Measurements from ENCODE around the gene ICAM5. TPM values are rescaled to one million over a fixed set of nuclear protein-coding genes. Genes with fewer than 3 reads are reported as not detected.

ICAM5 gene
- total RNA-seq, 1 experiment from 2014 or later: 1.6 TPM

DNA sequence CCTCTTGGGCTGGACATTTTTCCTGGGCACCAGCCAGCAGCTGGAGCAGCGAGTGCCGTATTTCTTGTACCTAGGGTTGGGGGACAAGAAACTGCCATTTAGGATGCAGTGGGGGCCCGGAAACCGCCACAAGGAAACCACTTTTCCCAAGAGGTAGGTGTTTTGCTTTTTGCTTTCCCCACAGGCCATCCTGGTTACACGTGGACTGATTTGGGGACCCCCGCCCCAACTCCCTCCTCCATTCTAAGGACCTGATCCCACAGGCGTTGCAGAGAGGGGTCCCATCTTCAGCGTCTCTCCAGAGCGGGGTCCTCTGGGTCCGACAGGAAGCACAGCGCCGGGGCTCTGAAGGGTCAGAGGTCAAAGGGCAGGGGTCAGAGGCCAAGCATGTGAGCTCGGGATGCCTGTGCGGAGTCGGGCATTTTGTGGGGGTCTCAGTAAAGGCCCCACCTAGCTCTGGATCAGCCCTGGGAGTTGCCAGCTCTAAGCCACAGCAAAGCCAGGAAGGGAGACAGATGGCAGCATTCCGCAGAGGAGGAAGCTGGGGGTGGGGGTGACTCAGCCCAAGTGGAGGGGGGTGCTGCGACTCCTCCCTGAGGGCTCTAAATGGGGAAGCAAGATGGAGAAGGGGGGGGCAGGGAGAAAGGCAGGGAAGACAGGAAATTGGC is 15.5 kb downstream of the ICAM5 start:
- no peaks in the 10 kb centered on the region for H3K79me1 ChIP-seq (ENCODE audit: insufficient read depth, low read depth, low read length, poor library complexity, severe bottlenecking)
- no peak overlapping the region for H4K5ac ChIP-seq (ENCODE audit: insufficient read length, low read depth, low read length)
- H3K14ac ChIP-seq (ENCODE audit: insufficient read depth, low read length): no peak overlapping the region
- no peak overlapping the region for H3K9ac ChIP-seq (ENCODE audit: extremely low read depth, insufficient read length, low read length)
- H3K4me2 ChIP-seq (ENCODE audit: insufficient read depth, insufficient read length, low read length): no peak overlapping the region
- no peaks in the 10 kb centered on the region for H3K23me2 ChIP-seq (ENCODE audit: insufficient read length, low read depth, low read length, poor library complexity, severe bottlenecking)
- H2BK120ac ChIP-seq (ENCODE audit: low read depth, low read length, poor library complexity, severe bottlenecking): no peak overlapping the region
- no peak overlapping the region for H2BK15ac ChIP-seq (ENCODE audit: low read depth, low read length)
- no peak overlapping the region for H3K4ac ChIP-seq (ENCODE audit: low read depth, low read length)
- H2BK5ac ChIP-seq (ENCODE audit: insufficient read length, low read length): no peak overlapping the region
- no peak overlapping the region for H3K23ac ChIP-seq (ENCODE audit: insufficient read length, low read depth, low read length)
- Mint-ChIP-seq H3K4me3 (no peak overlapping the region), H3K4me1 (0 out of 4 replicates have a peak, but pooled peaks cover 0 to 4% of the 10 kb centered on the region in 2 experiments), H3K9me3 (no peaks in the 10 kb centered on the region), H3K27ac (peak overlapping the region in 1 of 3 experiments; percentile 27; a peak in 2 of 7 replicates), H3K36me3 (ENCODE audit: insufficient read depth in 1 of 3, low read depth in 3 of 3) (peaks cover 4 to 15% (median 5%) of the 10 kb centered on the region in 3 experiments; a peak in 4 of 7 replicates), H3K27me3 (ENCODE audit: low read depth) (peaks cover 9% of the 10 kb centered on the region)
- H2AFZ ChIP-seq (ENCODE audit: low read length): no peak overlapping the region
- H3K27me3 ChIP-seq (ENCODE audit: insufficient read depth, low read length): no peaks in the 10 kb centered on the region
- no peak overlapping the region for H3K18ac ChIP-seq (ENCODE audit: insufficient read length, low read depth, low read length)
- no peak overlapping the region for H3K56ac ChIP-seq (ENCODE audit: insufficient read length, low read depth, low read length)
- no CpG with 5 or more reads among the region's 17 CpGs for WGBS (ENCODE audit: extremely low coverage, insufficient read length, low lambda C conversion rate)
- no peak overlapping the region for H4K8ac ChIP-seq (replicated peaks; ENCODE audit: insufficient read length, low read depth, low read length)
- H2BK12ac ChIP-seq (ENCODE audit: insufficient read length, low read depth, low read length): no peak overlapping the region
- H4K91ac ChIP-seq (ENCODE audit: insufficient read length, low read depth, low read length): no peak overlapping the region
- no peak for DNase-seq
- H3K79me2 ChIP-seq (ENCODE audit: insufficient read depth, low read length): no peaks in the 10 kb centered on the region
- no peaks in the 10 kb centered on the region for H3K4me1 ChIP-seq (ENCODE audit: insufficient read depth, low read length)
- no peak overlapping the region for H2AK5ac ChIP-seq (ENCODE audit: insufficient read length, low read length)
- no peak overlapping the region for H2BK20ac ChIP-seq (ENCODE audit: low read depth, low read length, poor library complexity, severe bottlenecking)
- H3T11ph ChIP-seq (ENCODE audit: low read length): no peak overlapping the region
- TF ChIP-seq, protein P1, sequence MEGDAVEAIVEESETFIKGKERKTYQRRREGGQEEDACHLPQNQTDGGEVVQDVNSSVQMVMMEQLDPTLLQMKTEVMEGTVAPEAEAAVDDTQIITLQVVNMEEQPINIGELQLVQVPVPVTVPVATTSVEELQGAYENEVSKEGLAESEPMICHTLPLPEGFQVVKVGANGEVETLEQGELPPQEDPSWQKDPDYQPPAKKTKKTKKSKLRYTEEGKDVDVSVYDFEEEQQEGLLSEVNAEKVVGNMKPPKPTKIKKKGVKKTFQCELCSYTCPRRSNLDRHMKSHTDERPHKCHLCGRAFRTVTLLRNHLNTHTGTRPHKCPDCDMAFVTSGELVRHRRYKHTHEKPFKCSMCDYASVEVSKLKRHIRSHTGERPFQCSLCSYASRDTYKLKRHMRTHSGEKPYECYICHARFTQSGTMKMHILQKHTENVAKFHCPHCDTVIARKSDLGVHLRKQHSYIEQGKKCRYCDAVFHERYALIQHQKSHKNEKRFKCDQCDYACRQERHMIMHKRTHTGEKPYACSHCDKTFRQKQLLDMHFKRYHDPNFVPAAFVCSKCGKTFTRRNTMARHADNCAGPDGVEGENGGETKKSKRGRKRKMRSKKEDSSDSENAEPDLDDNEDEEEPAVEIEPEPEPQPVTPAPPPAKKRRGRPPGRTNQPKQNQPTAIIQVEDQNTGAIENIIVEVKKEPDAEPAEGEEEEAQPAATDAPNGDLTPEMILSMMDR (conservative IDR thresholded peaks at IDR 0.05): no peak
- no peaks in the 10 kb centered on the region for H3K9me3 ChIP-seq (ENCODE audit: control insufficient read depth, low read depth, low read length)
- H4K20me1 ChIP-seq (ENCODE audit: control insufficient read depth, insufficient read depth, insufficient read length): no peaks in the 10 kb centered on the region
- no peak overlapping the region for H3K27ac ChIP-seq (ENCODE audit: insufficient read length, low read depth, low read length)
